ENCODE data around the gene RNF145.

DNA sequence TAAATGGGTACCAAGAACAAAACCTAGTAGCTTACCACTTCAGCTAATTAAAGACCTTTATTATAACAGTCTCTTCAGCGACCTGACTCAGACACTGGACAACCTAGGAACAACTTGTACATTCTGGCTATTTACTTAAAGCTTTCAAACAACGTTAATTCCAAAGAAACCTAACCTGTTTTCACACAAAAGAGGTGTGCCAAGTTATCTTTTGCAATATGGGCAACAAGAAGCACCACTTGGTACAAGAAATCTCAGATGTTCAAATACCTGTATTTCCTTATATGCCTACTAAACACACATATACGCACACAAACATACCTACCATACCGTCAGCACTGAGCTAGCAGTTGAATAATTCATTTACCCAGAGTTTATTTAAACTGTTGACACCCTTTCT lies 23.0 kb downstream of the RNF145 start:
- TF ChIP-seq FOXK2 (IDR thresholded peaks at IDR 0.05) = no peak
- no peak for TF ChIP-seq SP1 (IDR thresholded peaks at IDR 0.05)
- TF ChIP-seq NFRKB (IDR thresholded peaks at IDR 0.05) = no peak
- TF ChIP-seq SUZ12 (IDR thresholded peaks at IDR 0.05) = no peak
- TF ChIP-seq L3MBTL2 (conservative IDR thresholded peaks at IDR 0.05) = no peak
- no peak for TF ChIP-seq LEF1 (IDR thresholded peaks at IDR 0.05; ENCODE audit: borderline replicate concordance)
- no peak for TF ChIP-seq FOXM1 (IDR thresholded peaks at IDR 0.05; ENCODE audit: borderline replicate concordance)
- TF ChIP-seq TARDBP (IDR thresholded peaks at IDR 0.05) = no peak

All from HEK293T (cell line).